HG02840 (cell line): Measurements from ENCODE around the gene BCAM.

Source experiments
- ATAC-seq: cut with Tn5 transposase; IDR thresholded peaks from one replicate; pipeline ENCODE4 v1.9.1; 2021; ENCODE audit warnings: mild to moderate bottlenecking, moderate library complexity, moderate number of reproducible peaks; ENCODE audit not compliant: unreplicated experiment, low FRiP score

Gene BCAM

DNA sequence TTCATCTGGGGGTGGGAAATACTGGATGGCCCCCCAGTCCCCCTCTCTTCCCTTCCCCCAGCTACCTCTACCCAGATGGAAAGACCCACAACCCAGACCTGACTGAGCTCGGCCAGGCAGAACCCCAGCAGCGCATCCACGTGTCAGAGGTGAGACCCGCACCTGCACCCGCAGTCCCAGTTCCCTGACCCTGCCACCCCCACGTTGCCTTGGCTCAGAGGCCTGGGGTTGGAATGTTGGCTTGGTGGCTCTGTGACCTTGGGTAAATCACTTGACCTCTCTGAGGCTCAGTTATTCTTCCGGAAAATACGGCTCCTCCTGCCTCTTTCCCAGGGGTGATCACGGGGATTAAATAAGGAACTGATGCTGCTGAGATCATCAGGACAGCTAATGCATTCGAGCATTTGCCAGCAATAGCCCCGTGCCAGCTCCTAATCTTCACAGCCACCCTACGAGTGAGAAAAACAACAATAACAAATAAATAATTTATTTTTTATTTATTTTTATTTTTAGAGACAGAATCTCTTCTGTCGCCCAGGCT lies 18.9 kb upstream of the BCAM start:
- ATAC-seq = no peak

DNA sequence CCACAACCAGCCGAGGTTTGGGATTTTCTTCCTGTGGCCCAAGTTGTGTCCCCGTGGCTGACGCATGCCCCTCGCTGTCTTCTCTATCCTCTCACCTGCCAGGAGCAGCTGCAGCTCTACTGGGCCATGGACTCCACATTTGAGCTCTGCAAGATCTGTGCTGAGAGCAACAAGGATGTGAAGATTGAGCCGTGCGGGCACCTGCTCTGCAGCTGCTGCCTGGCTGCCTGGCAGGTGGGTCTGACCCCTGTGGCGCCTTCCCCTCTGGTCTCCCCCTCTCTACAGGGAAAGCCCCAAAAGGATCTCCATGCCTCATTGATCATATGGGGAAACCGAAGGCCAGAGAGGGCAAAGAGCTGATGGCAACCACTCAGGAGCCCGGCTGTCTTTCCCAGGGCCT lies 16.6 kb upstream of the BCAM start:
- no peak for ATAC-seq

DNA sequence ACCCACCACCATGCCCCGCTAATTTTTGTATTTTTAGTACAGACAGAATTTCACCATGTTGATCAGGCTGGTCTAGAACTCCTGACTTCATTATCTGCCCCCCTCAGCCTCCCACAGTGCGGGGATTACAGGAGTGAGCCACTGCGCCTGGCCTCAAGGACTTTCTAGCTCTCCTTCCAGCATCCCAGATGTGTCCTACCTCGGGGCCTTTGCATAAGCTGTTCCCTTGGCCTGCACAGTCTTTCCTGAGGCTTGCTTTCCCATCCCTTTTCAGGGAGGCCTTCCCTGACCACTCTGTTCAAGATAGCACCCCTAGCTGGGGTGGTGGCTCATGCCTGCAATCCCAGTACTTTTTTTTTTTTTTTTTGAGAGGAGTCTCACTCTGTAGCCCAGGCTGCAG lies 14.3 kb upstream of the BCAM start:
- no peak for ATAC-seq

DNA sequence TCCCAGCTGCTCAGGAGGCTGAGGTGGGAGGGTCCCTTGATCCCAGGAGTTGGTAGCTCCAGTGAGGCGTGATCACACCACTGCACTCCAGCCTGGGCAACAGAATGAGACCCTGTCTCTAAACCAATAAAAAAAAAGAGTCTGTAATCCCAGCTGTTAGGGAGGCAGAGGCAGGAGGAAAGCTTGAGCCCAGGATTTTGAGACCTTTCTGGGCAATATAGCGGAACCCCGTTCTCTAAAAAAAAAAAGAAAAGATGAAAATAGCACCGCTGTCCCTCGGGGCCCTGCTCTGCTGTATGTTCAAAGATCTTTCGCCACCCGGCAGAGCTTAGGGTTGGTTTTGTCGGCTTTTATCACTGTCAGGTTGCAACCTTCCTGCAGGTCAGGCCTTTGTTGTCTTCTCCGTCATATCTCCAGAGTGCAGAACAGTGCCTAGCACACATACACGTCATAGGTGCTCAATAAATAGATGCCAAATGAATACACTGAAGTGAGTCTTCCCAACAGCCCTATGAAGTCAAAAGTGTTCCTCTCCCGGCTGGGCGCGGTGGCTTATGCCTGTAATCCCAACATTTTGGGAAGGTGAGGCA lies 13.4 kb upstream of the BCAM start:
- ATAC-seq = no peak

DNA sequence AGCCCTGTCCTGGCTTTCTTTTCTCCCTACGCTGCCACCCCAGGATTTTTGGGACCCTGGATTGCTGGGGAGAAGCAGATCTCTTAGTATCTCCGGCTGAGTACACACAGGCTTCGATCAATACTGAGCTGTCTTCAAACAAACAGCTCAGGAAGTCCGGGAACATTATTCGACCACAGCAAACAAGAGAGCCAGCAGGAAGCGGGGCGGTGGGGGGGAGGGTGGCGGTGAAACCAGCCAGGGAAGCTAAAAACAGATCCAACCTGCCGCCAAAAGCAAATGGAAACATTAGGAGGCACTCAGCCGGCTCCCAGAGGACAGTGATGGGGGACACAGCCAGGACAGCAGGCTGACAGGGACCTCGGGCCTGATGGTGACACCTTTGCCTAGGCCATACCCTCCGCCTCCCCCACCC lies 12.2 kb upstream of the BCAM start:
- no peak for ATAC-seq

DNA sequence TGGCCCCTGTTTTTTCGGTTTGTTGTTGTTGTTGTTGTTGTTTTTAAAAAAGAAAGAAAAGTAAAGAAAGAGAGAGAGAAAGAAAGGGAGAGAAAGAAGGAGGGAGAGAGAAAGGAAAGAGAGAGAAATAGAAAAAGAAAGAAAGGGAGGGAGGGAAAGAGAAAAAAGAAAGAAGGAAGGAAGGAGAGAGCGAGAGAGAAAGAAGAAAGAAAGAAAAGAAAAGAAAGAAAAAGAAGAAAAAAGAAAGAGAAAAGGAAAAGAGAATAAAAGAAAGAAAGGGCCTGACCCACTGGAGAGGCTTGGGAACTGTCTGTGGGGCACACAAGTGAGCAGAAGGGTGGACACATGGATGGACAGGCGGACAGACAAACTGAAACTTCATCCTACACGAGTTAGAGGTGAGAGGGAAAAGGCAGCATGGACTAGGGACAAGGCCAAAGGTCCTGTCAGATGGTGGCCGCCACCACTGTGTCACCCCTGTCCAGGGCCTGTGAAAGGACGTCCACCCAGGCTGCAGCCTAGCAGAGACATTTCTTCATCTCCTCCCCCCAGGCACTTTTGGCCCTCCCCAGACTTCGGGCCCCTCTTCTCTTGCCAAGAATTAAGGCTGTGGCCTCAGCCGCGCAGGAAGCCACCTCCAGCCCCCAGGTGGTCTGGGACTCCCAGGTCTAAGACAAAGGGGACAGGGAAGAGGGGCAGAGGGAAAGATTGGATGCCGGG lies 9.1 kb upstream of the BCAM start:
- no peak for ATAC-seq

DNA sequence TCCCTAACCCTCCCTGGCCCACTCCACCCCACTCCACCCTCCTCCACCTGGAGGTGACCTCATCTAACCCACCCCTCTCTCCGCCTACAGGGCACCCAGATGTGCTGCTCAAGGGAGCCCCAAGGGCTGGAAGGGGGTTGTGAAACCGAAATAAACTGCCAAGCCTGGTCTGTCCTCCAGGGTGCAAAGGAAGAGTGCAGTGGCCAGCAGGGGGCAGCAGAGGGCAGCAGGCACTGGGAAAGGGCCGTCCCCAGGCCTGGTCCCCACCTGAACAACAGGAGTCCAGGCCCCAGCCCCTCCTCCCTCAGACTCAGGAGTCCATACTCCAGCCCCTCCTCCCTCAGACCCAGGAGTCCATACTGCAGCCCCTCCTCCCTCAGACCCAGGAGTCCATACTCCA lies 8.4 kb upstream of the BCAM start:
- no peak for ATAC-seq

DNA sequence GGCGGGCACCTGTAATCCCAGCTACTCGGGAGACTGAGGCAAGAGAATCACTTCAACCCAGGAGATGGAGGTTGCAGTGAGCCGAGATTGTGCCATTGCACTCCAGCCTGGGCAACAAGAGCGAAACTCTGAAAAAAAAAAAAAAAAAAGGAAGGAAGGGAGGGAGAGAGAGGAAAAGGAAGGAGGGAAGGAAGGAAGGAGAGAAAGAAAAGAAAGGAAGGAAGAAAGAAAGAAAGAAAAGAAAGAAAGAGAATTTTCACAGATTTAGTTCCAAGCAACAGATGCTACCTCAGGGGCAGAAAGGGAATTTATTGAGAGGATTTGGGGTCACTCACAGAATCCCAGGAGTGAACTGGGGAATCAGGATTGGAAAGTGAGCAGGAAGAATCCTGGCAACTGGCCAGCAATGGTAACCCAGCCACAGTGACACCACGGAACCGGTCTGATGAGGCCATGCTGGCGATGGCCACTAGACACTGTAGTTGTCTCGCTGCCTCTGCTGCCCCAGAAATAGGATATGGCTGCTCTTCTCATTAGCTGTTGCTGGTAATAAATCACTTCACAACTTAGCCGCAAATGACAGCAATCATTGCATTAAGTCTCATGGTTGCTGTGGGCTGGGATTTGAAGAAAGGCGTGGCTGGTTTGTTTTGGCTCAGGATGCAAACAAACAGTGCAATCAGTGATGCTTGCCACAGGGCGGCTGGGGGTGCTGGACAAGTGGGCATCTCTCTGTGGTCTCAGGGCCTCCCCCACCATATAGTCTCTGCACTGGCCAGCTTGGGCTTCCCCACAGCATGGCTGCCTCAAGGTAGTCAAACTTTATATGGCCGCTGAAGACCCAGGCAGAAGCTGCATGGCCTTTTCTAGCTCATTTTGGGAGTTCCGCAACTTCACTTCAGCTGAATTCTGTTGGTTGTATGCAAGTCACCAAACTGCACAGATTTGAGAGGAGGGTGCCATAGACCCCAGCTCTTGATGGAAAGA lies 5.2 kb upstream of the BCAM start:
- ATAC-seq = no peak

DNA sequence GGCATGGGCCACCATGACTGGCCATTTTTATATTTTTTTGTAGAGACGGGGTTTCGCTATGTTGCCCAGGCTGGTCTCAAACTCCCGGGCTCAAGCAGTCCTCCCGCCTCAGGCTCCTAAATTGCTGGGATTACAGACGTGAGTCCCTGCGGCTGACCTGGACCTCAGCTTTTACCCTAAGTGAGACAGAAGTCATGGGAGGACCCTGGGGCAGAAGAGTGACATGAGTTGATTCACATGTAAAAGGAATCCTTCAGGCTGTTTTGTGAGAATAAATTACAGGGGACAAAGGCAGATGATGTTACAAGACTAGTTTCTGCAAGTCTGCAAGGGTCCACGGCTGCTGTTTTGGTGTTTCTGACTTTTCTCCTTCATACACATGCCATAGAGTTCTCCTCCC lies 2.6 kb upstream of the BCAM start:
- no peak for ATAC-seq

DNA sequence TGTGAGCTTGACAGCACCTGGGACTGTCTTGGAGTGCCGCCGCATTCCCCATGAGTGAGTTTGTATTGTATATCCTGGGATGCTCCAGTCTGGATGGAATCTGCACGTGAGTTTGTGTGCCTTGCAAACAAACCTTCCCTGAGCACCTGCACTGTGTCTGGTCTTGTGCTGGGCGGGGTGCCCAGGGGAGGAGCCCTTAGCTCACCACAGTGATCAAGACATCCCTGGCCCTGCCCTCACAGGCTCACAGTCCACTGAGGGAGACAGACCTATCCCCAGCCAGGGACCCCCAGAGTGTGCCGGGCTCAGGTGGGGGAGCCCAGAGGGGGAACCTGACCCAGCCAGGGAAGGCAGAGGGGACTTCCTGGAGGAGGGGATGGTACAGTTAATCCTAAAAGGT lies 1.7 kb upstream of the BCAM start:
- ATAC-seq = no peak

DNA sequence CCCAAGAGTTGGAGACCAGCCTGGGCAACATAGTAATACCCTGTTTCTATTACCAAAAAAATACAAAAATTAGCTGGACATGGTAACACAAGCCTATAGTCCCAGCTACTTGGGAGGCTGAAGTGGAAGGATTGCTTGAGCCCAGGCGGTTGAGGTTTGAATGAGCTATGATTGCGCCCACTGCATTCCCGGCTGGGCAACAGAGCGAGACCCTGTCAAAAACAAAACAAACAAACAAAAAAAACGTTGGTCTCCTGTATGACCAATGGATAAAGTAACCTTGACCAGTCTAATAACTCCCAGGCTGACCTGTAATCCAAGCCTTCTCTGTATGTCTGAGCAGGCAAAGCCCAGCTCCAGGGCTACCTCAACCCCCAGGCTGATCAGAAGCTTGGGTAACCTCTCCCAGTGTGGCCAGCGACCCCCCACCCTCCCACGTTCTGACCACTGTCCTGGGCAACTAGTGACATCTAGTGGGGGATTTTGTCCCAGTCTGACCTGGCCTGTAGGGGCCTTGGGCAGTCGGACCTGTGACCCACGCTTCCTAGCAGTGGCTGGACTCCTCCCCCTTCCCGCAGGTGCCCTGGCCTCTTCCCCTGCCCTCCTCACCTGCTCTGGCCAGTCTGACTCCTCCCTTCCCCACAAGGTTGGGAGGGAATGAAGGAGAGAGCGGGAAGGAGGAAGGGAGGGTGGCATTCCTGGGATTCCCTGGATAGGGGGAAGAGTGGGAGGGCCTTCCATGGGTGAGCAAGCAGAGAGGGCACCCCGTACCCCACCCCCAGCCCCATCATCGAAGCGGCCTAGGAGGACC lies 1.0 kb upstream of the BCAM start:
- ATAC-seq = no peak

DNA sequence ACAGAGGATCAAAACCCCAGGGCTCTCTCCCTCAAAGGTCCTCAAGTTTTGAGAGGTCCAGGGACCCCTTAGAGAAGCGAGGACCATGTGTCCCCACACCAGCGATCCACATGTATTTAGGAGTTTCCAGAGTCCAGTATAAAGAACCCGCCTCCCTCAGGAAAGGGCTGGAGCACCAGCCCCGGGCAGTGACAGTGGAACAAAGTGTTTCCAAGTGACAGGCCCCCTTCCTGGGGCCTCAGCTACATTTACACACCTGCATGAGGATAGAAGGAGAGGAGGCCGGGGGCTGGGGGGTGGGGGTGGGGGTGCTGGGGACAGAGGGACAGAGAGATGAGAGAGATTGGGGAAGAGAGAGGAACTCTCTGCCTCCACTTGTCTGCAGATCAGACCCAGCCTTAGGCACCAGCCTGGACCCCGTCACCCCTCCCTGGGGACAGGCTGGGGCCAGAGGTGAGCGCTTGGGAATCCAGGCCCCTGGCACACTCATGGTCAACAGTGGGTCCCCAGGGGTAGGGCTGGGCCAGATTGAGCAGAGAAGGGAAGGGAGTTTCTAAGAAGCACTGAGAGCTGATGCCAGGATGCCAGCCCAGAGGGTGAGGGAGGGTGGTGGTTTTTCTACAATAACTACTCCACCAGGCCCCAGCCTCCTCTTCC lies 802 bp downstream of the BCAM start:
- ATAC-seq = no peak

DNA sequence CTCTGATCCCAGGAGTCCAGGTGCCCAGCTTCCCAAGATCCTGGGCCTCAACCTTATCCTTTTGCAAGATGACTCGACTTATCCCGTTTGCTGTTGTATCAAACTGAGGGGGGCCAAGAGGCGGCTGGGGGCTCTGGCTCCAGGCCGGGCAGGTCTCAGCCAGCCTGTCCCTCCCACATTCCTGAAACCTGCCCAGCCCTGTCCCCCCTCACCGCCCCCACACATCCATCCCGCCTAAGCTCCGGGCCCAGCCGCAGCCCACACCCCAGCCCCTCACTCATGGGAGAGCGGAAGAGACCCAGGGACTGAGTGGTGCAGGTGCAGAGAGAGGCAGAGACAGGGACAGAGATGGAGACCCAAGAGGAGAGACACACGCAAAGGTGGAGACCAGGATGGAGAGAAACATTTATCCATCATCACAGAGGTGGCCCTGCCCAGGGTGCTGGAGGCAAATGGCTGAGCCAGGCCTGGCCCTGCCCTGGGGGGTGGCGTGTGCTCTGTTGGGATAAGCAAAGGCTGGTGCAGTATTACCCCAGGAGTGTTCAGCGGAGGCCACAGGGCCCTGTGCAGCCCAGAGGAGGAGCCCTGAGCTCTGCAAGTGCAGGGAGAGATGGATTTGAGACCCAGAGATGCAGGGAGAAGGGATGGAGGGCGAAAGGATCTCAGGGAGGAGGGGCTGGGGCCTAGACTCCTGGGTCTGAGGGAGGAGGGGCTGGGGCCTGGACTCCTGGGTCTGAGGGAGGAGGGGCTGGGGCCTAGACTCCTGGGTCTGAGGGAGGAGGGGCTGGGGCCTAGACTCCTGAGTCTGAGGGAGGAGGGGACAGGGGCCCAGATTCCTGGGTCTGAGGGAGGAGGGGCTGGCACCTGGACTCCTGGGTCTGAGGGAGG lies 1.6 kb downstream of the BCAM start:
- no peak for ATAC-seq

DNA sequence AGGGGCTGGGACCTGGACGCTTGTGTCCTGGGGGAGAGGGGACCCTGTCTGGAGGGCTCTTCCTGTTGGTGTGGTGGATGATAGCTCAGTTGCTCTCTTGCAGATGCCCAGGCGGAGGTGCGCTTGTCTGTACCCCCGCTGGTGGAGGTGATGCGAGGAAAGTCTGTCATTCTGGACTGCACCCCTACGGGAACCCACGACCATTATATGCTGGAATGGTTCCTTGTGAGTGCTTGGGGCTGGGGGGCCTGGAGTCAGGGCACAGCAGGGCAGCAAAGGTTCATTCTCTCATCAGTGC lies 2.2 kb downstream of the BCAM start:
- no peak for ATAC-seq

DNA sequence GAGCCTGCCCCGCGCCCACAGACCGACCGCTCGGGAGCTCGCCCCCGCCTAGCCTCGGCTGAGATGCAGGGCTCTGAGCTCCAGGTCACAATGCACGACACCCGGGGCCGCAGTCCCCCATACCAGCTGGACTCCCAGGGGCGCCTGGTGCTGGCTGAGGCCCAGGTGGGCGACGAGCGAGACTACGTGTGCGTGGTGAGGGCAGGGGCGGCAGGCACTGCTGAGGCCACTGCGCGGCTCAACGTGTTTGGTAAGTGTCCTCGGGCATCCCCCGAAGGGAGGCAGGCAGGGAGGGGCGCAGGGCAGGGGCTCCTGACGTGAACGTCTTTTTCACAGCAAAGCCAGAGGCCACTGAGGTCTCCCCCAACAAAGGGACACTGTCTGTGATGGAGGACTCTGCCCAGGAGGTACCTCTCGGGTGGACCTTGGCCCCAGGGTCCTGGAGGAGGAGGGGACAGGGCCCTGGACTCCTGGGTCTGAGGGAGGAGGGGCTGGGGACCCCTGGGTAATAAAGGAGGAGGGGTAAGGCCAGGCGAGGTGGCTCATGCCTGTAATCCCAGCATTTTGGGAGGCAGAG lies 3.3 kb downstream of the BCAM start:
- ATAC-seq = no peak

DNA sequence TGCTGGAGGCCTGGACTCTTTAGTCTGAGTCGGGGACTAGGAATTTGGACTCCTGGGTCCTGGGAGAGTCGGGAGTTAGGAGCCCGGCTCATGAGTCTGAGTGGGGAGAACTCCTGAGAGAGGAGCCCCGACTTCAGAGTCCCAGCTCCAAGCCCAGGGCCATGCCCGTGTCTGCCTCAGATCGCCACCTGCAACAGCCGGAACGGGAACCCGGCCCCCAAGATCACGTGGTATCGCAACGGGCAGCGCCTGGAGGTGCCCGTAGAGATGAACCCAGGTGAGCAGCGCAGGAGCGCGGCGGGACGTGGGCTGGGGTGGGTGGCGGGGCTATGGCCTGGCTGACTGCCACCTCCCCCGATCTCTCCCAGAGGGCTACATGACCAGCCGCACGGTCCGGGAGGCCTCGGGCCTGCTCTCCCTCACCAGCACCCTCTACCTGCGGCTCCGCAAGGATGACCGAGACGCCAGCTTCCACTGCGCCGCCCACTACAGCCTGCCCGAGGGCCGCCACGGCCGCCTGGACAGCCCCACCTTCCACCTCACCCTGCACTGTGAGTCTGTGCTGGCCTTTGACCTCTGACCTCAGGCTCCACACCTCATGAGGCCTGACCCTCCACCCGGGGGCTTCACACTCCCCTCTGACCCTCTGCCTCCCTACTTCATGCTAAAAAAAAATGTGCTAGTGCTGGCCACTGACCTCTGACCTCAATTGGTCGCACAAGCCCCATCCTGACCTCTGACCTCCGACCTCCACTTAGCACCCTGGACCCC lies 4.4 kb downstream of the BCAM start:
- no peak for ATAC-seq

DNA sequence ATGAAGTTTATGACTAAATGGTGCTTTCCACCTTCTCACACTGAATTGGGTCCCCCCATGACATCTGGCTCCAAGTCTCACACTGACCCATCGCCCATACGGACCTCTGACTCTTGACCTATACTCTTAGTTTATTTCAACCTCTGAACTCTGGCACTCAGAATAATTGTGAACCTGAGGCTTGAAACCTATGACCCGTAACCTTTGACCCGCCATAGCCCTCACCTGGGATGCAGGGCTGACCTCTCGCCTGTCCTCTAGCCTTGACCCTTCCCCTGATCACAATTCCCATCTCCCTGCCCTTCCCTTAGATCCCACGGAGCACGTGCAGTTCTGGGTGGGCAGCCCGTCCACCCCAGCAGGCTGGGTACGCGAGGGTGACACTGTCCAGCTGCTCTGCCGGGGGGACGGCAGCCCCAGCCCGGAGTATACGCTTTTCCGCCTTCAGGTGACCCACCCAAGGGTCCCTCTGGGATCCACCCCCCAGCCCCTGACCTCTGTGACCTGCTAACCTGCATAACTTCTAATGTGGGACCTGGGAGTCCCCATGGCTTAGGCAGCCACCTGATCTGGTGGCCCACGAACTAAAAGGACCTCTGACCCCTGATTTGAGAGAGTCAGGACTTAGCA lies 5.1 kb downstream of the BCAM start:
- ATAC-seq = no peak
